Measurements from ENCODE around the gene ZNF525.
"Not testable (repeated sequence)": the region's sequence is repeated elsewhere in the genome, so short reads cannot be mapped to it uniquely, and the experiment has no call there.

ZNF525 gene

DNA sequence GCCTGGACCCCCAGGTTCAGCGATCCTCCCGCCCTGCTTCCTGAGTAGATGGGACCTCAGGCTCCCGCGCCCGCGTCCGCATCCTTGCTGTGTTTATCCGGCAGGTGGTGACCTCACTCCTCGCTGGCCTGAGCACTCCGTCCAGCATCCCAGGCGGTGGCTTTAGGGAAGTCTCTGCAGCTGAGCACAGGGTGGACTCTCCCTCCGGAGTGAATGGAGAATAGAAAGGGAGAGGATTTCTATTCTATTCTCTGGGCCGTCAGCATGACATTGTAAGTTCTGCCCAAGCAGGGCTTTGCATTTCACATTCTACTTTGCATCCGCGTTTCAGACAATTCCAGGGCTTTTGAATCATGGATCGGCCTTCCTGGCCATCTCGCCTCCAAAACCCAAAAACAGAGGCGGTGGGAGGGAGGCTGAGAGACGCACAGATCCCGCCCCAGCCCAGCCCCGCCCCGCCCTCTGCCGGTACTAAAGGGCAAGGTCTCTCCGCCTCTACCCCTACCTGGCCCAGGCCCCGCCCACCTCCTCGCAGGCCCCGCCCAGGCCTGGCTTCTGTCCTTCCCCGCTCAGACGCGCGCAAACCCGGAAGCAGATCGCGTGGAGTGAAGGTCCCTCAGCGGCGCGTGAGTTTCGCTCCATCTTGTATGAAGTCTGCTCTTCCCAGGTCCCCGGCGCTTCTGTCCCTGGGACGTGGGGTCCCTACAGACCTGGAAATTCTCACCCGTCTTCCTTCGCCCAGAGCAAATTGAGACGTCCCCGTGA is at the start of gene ZNF525:
Gene ZNF525, plus strand, starts transcription at position 572 of the 765 bp plus-strand sequence. CDS start 6,577 bp downstream, outside the sequence.
- DNase-seq (ENCODE audit: low read depth in 2 of 3, low spot score in 2 of 3): peak; percentile 77 to 80 (median 78)

DNA sequence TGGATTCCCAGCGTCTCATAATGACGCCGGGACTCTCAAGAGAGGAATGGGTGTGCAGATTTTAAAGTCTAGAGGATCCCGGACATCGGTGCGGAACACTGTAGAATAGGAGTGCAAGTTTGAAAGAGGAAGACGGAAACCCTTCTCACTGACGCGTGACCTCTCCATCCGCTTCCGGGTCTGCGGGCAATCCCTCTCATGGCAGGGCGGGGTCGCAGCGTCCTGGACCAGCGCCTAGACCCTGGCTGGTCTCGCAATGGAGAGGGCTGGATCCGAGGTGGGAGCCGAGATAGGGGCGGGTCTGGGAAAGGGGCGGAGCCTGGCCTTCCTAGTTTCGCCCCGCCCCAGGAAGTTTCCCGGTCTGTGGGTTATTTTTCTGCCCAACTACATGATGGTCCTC is 36.5 kb upstream of the ZNF525 start:
- no peak for DNase-seq (ENCODE audit: low read depth in 2 of 3, low spot score in 2 of 3)

DNA sequence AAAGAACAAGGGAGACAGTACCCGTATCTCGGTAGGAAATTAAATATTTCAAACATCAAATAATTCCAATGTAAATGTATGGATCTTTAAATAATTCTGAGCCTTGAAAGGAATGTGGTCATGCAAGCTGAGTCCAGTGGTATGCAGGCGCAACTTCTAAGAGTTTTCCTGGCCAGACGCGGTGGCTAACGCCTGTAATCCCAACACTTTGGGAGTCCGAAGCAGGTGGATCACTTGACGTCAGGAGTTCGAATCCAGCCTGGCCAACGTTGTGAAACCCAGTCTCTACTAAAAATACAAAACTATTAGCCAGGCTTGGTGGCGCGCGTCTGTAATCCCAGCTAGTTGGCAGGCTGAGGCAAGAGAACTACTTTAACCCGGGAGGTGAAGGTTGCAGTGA is 33.0 kb upstream of the ZNF525 start:
- DNase-seq (ENCODE audit: low read depth in 2 of 3, low spot score in 2 of 3): no peak

DNA sequence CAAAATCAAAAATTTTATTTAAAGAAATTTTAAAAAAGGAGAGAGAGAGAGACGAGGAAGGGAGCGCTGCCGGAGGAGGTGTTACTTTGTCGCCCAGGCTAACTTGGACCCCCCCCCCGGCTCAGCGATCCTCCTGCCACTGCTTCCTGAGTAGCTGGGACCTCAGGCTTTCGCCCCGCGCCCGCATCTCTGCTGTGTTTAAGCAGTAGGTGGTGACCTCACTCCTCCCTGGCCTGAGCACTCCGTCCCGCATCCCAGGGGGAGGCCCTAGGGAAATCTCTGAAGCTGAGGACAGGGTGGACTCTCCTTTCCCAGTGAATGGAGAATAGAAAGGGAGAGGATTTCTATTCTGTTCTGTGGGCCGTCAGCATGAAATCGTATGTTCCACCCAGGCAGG is 32.4 kb upstream of the ZNF525 start:
- no peak for DNase-seq (ENCODE audit: low read depth in 2 of 3, low spot score in 2 of 3)

DNA sequence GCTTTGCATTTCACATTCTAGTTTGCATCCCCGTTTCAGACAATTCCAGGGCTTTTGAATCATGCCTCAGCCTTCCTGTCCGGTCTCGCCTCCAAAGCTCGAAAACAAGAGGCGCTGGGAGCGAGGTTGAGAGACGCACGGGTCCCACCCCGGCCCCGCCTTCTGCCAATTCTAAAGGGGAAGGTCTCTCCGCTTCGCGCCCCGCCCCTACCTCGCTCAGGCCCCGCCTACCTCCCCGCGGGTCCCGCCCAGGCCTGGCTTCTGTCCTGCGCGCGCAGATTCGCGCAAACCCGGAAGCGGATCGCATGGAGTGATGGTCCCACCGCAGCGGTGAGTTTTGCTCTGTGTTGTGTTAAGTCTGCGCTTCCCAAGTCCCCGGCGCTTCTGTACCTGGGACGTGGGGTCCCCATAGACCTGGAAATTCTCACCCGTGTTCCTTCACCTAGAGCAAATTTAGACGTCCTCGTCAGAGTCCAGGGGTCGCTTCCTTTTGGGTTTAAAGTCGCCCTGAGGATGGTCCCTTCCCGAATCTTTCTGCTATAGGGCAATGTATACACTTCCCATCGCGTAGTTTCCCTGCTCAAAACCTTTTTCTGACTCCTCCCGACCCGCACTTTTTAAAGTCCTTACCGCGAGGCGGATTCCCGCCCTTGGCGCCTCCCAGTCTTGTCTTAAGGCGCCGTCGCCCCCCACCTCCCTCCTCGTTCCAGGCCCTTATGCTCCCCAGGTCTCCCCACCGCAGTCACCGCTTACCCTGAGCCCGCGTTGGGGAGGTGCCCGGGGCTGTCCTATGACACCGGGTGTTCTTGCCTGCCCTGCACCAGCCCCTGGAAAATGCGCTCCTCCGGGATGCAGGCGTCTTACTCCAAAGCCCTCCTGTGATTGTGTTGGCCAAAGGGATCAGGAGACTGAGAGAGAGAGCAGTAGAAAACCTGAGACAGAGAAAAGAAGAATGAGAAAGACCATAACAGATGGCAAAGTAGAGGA is 31.7 kb upstream of the ZNF525 start, which contains the start of gene ZNF845:
Gene ZNF845, plus strand, starts transcription at position 287 of the 987 bp plus-strand sequence. CDS start 7,559 bp downstream, outside the sequence.
- peak; percentile 85 to 92 (median 87) for DNase-seq (ENCODE audit: low read depth in 2 of 3, low spot score in 2 of 3)

DNA sequence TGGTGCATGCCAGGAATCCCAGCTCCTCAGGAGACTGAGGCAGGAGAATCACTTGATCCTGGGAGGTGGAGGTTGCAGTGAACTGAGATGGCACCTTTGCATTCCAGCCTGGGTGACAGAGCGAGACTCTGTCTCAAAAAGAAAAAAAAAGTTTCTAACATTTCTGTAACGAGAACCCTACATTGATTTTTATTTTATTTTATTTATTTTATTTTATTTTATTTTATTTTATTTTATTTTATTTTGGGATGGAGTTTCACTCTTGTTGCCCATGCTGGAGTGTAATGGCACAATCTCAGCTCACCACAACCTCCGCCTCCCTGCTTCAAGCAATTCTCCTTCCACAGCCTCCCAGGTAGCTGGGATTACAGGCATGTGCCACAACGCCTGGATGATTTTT is 21.1 kb upstream of the ZNF525 start:
- DNase-seq (ENCODE audit: low read depth in 2 of 3, low spot score in 2 of 3): not testable (repeated sequence)

DNA sequence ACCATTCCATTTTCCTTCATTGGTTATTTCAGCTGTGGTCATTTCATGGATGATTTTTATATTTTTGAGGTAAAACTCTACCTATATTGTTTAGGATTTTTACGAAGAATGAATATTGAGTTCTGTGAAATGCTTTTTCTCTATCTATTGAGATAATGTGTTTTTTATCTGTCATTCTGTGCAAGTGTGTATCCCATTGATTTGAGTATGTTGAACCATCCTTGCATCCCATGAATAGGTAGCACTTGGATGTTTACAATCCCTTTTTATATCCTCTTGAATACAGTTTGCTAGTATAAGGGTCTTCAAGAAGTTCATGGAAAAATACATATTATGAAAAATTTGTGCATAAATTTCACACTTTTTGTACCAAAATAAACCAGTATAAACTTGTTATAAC is 9.8 kb upstream of the ZNF525 start:
- DNase-seq (ENCODE audit: low read depth in 2 of 3, low spot score in 2 of 3): no peak

DNA sequence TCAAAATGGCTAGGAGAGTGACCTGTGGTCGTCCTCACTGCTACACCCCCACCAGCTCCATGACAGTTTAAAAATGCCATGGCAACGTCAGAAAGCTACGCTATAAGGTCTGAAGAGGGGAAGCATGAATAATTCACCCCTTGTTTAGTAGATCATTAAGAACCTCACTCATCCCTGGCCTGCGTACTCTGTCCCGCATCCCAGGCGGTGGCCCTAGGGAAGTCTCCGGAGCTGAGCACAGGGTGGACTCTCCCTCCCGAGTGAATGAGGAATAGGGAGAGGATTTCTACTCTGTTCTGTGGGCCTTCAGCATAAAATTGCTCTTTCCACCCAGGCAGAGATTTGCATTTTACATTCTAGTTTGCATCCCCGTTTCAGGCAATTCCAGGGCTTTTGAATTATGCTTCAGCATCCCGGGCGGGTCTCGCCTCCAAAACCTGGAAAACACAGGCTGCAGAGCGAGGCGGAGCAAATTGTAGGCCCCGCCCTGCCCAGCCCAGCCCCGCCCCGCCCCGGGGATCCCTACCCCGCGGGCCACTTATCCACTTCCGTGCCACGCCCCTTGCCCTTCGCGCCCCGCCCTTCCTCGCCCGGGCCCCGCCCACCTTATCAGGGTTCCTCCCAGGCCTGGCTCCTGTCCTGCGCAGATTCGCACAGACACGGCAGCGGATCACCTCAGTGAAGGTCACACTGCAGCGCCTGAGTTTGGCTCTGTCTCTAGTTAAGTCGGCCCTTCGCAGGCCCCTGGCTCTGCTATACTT is 7.5 kb upstream of the ZNF525 start:
- no peak for DNase-seq (ENCODE audit: low read depth in 2 of 3, low spot score in 2 of 3)

DNA sequence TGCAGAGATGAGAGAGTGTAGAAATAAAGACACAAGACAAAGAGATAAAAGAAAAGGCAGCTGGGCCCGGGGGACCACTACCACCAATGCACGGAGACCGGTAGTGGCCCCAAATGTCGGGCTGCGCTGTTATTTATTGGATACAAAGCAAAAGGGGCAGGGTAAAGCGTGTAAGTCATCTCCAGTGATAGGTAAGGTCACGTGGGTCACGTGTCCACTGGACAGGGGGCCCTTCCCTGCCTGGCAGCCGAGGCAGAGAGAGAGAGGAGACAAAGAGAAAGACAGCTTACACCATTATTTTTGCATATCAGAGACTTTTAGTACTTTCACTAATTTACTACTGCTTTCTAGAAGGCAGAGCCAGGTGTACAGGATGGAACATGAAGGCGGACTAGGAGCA is 5.4 kb upstream of the ZNF525 start:
- DNase-seq (ENCODE audit: low read depth in 2 of 3, low spot score in 2 of 3): not testable (repeated sequence)

DNA sequence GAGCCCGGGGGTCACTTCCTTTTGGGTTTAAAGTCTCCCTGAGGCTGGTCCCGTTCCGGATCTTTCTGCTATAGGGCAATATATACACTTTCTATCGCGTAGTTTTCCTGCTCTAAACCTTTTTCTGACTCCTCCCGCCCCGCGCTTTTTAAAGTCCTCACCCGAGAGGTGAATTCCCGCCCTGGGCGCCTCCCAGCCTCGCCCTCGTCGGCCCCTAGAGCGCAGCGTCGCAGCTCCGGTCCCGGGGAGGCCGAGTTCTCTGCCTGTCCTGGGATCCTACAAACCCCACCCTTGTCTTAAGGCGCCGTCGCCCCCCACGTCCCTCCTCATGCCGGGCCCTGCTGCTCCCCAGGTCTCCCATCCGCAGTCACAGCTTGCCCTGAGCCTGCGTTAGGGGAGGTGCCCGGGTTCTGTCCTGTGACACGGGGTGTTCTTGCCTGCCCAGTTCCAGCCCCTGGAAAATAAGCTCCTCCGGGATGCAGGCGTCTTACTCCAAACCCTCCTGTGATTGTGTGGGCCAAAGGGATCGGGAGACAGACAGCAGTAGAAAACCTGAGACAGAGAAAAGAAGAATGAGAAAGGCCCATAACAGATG is 491 bp downstream of the ZNF525 start:
- peak in 2 of 3 experiments; percentile 2 to 11 for DNase-seq (ENCODE audit: low read depth in 2 of 3, low spot score in 2 of 3)

DNA sequence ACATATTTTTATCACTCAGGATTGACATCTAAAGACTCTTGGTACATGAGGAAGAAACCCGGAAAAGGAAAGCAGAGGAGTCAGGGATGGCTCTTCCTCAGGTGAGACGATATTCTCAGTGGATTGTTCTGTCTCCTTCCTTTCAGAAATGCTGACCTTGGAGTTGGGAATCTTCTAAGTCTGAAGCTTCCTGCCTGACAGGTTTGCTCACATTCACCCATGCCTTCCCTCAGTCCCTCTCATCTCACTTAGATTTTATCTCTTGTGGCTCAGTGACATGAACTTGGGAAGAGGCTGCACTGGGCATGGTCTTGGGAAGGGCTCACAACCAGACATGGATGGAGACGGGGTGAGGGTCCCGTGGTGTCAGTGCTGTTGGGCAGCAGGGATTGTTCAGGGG is 6.7 kb downstream of the ZNF525 start:
- no peak for DNase-seq (ENCODE audit: low read depth in 2 of 3, low spot score in 2 of 3)

DNA sequence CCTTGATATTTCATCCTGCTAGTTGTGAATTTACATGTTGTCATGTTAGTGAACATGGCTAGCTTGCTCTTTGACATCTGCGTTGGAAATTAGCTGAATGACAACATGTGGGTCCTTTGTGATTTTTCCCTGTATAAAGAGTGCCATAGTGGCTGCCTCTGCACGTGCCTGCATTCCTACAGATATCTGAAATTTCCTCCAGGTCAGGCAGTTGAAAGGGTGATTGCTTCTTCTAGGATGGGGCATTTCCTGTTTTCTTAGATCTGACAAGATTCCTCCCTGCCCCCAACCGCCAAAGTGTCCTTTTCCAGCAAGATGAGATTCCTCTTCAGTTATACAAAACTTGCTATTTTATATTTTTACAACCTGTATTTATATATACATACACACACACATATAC is 8.8 kb downstream of the ZNF525 start:
- DNase-seq (ENCODE audit: low read depth in 2 of 3, low spot score in 2 of 3): no peak

DNA sequence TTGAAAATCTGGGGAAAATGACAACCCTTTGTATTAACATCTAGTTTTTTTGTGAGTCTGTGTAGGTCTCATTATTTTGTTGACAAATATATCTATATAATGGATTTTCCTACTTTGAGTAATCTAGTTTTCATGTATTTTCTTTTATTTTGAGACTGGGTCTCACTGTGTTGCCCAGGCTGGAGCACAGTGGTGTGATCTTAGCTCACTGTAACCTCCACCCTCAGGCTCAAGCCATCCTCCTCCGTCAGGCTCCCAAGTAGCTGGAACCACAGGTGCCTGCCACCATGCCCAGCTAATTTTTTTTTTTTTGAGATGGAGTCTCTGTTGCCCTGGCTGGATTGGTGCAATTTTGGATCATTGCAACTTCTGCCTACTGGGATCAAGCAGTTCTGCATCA is 9.2 kb downstream of the ZNF525 start:
- no peak for DNase-seq (ENCODE audit: low read depth in 2 of 3, low spot score in 2 of 3)

DNA sequence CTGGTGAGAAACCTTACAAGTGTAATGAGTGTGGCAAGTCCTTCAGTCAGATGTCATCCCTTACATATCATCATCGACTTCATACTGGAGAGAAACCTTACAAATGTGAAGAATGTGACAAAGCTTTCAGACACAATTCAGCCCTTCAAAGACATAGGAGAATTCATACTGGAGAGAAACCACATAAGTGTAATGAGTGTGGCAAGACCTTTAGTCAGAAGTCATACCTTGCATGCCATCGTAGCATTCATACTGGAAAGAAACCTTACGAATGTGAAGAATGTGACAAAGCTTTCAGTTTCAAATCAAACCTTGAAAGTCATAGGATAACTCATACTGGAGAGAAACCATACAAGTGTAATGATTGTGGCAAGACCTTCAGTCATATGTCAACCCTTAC is 15.9 kb downstream of the ZNF525 start:
- no peak for DNase-seq (ENCODE audit: low read depth in 2 of 3, low spot score in 2 of 3)

DNA sequence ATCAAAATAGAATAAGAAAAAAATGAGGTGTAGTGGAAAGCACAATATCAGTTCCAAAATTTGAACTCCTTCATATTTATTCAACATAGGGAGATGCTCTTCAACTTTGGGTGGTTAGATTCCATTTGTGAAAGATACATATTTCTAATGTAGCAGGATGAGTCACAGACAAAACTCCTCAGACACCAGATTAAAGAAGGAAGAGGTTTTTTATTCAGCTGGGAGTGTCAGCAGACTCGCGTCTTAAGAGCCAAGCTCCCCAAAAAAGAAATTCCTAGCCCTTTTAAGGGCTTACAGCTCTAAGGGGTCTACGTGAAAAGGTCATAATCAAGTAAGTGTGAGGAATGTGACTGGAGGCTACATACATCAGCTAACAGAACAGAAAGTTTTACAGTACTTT is 22.7 kb downstream of the ZNF525 start:
- no peak for DNase-seq (ENCODE audit: low read depth in 2 of 3, low spot score in 2 of 3)

DNA sequence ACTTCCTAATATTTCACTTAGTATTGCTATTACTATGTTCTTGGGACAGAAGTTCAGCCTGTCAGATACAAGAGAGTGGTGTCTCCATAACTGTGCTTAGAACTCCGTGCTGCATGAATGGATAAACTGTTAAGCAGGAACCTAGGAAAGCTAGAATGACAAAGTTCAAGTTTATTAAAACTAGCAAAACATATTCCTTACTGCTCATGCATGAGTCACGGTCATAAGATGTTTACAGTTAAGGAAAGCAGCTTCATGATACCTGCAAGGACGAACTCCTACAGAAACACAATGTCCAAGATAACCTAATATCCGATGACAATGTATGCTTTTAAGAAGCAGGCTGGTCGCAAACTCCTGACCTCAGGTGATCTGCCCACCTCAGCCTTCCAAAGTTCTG is 23.4 kb downstream of the ZNF525 start:
- no peak for DNase-seq (ENCODE audit: low read depth in 2 of 3, low spot score in 2 of 3)

DNA sequence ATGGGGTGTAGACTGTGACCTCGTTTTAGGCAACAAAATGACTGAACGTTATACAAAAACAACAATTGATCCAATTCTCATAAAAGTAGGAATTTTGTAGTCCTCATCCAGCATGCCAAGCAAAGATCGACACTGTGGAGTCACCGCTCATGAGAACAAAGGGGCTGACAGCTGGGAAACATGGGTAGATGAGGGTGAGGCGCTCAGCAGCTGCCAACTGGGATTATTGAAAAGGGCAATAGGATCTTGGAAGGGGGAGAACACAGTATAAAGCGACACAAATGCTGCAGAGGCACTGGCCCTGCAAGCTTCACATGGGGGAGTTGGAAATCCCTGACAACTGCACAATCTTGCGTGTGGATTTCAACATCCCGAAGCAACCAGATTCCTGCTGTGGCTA is 24.1 kb downstream of the ZNF525 start:
- DNase-seq (ENCODE audit: low read depth in 2 of 3, low spot score in 2 of 3): no peak

DNA sequence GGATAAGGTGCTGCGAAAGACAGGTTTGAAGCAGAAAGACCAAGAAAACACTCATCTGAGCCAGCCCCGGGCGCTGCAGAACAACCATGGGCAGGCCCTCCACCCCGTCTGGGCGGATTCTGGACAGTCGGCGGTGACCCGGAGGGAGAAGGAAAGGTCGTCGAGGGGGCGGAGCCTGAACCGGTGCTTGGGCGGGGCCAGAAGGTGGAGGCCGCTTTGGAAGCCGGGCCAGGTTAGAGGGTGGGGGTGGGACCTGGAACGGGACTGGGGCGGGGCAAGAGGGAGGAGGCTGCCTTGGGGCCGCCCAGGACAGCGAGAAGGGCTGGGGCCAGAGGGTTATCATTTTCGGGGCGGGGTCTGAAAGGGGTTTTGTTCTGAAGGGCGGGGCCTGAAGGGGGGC is 24.5 kb downstream of the ZNF525 start:
- no peak for DNase-seq (ENCODE audit: low read depth in 2 of 3, low spot score in 2 of 3)

DNA sequence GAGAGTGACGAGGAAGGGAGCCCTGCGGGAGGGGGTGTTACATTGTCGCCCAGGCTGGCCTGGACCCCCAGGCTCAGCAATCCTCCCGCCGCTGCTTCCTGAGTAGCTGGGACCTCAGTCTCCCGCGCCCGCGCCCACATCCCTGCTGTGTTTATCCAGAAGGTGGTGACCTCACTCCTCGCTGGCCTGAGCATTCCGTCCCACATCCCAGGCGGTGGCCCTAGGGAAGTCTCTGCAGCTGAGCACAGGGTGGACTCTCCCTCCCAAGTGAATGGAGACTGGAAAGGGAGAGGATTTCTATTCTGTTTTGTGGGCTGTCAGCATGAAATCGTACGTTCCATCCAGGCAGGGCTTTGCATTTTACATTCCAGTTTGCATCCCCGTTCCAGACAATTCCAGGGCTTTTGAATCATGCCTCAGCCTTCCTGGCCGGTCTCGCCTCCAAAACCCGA is 29.0 kb downstream of the ZNF525 start:
- DNase-seq (ENCODE audit: low read depth in 2 of 3, low spot score in 2 of 3): no peak

DNA sequence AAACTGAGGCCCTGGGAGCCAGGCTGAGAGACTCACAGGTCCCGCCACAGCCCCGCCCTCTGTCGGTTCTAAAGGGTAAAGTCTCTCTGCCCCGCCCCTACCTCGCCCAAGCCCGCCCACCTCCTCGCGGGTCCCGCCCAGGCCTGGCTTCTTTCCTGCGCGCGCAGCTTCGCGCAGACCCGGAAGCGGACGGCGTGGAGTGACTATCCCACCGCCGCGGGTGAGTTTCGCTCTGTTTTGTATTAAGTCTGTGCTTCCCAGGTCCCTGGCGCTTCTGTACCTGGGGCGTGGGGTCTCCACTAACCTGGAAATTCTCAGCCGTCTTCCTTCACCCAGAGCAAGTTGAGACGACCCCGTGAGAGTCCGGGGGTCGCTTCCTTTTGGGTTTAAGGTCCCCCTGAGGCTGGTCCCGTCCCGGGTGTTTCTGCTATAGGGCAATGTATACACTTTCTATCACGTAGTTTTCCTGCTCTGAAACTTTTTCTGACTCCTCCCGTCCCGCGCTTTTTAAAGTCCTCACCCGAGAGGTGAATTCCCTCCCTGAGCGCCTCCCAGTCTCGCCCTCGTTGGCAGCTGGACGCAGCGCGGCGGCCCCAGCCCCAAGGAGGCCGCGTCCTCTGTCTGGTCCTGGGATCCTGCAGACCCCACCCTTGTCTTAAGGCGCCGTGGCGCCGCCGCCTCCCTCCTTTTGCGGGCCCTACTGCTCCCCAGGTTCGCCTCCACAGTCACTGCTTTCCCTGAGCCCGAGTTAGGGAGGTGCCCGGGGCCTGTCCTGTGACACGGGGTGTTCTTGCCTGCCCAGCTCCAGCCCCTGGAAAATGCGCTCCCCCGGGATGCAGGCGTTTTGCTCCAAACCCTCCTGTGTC is 29.7 kb downstream of the ZNF525 start, which contains the start of gene ZNF765:
Gene ZNF765, plus strand, starts transcription at position 176 of the 866 bp plus-strand sequence. CDS start 2,867 bp downstream, outside the sequence.
- peak; percentile 90 to 92 (median 92) for DNase-seq (ENCODE audit: low read depth in 2 of 3, low spot score in 2 of 3)
